ENCODE measurements around the gene SLC13A5. TPM values are rescaled to one million over a fixed set of nuclear protein-coding genes. Genes with fewer than 3 reads are reported as not detected.
A peak's percentile ranks its signal among the peaks of the same experiment; 100 is the strongest.

Gene SLC13A5
- total RNA-seq, 1 experiment from 2014 or later: 0.07 TPM

DNA sequence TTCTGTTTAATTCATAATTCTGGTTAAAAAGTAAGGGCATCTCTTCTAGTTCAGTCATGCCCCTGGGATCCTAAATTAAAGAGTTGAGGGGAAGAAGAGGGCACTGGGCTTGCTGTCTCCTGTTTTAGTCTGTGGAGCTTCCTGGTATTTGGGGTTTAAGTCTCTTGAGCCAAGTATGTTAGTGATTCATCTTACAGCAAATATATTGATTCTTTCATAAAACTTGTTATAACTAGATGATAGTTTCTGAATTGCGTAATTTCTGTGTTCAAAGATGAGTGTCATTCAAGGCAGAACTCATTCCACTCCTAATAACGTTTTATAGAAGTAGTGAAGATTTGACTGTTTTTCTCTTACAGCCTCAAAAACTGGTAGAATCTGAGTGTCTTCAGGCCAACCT is 70.6 kb downstream of the SLC13A5 start:
- peak overlapping the region; percentile 85 for H3K4me2 ChIP-seq (ENCODE audit: low read length)
- H3K4me3 ChIP-seq (replicated peaks in 1 of 2; ENCODE audit: low read depth in 1 of 2, low read length in 2 of 2): peak overlapping the region in 1 of 2 experiments; percentile 88; a peak in 1 of 4 replicates
- no TSS peak for BruUV-seq (replicated peaks)
- no peak overlapping the region for H2AFZ ChIP-seq (ENCODE audit: low read depth, low read length, poor library complexity, severe bottlenecking)
- H3K4me1 ChIP-seq (ENCODE audit: control insufficient read depth in 1 of 2, insufficient read depth in 2 of 2, low read length in 2 of 2): peaks cover 13 to 29% of the 10 kb centered on the region in 2 experiments; a peak in 3 of 4 replicates
- DNase-seq (ENCODE audit: low read depth, low spot score): no peak
- H3K9ac ChIP-seq (ENCODE audit: low read length): 0 out of 2 replicates have a peak overlapping the region, but pooled peaks have one; percentile 84
- POLR2A ChIA-PET: interaction anchor here (1.4 kb wide), 1 partner anchor 8 kb away, joined by 7 read pairs; the partner anchor contains the start of genes C17orf100 and MED31
- peaks cover 23 to 29% of the 10 kb centered on the region in 2 experiments for H3K36me3 ChIP-seq (ENCODE audit: control insufficient read depth in 1 of 2, insufficient read depth in 2 of 2, low read length in 2 of 2)
- no peaks in the 10 kb centered on the region for H3K9me2 ChIP-seq (ENCODE audit: insufficient read depth)
- H4K20me1 ChIP-seq (ENCODE audit: insufficient read depth): no peaks in the 10 kb centered on the region
- RAD21 ChIA-PET (ENCODE audit: low non-redundant PET in 1 of 2, low total read pairs in 2 of 2, uncharacterized antibody in 2 of 2, unreplicated experiment in 2 of 2): no interaction called here
- intact Hi-C loops (cut with micrococcal nuclease): loop anchor here (10.0 kb wide), 1 partner anchor 1058 kb away; the partner anchor contains the start of gene NLRP1
- H3K79me2 ChIP-seq (ENCODE audit: insufficient read depth, low read length): peaks cover 83% of the 10 kb centered on the region
- CTCF ChIA-PET: no interaction called here
- no peak for ATAC-seq
- no peaks in the 10 kb centered on the region for H3K9me3 ChIP-seq (ENCODE audit: control insufficient read depth in 1 of 2, insufficient read depth in 1 of 2, low read depth in 1 of 2, low read length in 2 of 2)
- H3K27ac ChIP-seq (ENCODE audit: low read depth, low read length): no peak overlapping the region
- no peak for TF ChIP-seq ELF1 (IDR thresholded peaks at IDR 0.05; ENCODE audit: borderline replicate concordance, low read depth)
- TF ChIP-seq EZH2phosphoT487 (IDR thresholded peaks at IDR 0.05; ENCODE audit: borderline replicate concordance): no peak
- TF ChIP-seq EGR1 (IDR thresholded peaks at IDR 0.05; ENCODE audit: low read depth): no peak
- TF ChIP-seq, protein P1, sequence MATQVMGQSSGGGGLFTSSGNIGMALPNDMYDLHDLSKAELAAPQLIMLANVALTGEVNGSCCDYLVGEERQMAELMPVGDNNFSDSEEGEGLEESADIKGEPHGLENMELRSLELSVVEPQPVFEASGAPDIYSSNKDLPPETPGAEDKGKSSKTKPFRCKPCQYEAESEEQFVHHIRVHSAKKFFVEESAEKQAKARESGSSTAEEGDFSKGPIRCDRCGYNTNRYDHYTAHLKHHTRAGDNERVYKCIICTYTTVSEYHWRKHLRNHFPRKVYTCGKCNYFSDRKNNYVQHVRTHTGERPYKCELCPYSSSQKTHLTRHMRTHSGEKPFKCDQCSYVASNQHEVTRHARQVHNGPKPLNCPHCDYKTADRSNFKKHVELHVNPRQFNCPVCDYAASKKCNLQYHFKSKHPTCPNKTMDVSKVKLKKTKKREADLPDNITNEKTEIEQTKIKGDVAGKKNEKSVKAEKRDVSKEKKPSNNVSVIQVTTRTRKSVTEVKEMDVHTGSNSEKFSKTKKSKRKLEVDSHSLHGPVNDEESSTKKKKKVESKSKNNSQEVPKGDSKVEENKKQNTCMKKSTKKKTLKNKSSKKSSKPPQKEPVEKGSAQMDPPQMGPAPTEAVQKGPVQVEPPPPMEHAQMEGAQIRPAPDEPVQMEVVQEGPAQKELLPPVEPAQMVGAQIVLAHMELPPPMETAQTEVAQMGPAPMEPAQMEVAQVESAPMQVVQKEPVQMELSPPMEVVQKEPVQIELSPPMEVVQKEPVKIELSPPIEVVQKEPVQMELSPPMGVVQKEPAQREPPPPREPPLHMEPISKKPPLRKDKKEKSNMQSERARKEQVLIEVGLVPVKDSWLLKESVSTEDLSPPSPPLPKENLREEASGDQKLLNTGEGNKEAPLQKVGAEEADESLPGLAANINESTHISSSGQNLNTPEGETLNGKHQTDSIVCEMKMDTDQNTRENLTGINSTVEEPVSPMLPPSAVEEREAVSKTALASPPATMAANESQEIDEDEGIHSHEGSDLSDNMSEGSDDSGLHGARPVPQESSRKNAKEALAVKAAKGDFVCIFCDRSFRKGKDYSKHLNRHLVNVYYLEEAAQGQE (IDR thresholded peaks at IDR 0.05; ENCODE audit: low read depth): no peak
- TF ChIP-seq, protein P2, sequence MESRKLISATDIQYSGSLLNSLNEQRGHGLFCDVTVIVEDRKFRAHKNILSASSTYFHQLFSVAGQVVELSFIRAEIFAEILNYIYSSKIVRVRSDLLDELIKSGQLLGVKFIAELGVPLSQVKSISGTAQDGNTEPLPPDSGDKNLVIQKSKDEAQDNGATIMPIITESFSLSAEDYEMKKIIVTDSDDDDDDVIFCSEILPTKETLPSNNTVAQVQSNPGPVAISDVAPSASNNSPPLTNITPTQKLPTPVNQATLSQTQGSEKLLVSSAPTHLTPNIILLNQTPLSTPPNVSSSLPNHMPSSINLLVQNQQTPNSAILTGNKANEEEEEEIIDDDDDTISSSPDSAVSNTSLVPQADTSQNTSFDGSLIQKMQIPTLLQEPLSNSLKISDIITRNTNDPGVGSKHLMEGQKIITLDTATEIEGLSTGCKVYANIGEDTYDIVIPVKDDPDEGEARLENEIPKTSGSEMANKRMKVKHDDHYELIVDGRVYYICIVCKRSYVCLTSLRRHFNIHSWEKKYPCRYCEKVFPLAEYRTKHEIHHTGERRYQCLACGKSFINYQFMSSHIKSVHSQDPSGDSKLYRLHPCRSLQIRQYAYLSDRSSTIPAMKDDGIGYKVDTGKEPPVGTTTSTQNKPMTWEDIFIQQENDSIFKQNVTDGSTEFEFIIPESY (IDR thresholded peaks at IDR 0.05; ENCODE audit: extremely low read depth, insufficient replicate concordance, low read length): no peak
- TF ChIP-seq POLR2AphosphoS5 (IDR thresholded peaks at IDR 0.05; ENCODE audit: low read depth, low read length): 0 out of 2 replicates have a peak, but pooled peaks have one; percentile 16
- no peak for TF ChIP-seq CBX3 (IDR thresholded peaks at IDR 0.05; ENCODE audit: low read depth)
- no peaks in the 10 kb centered on the region for H3K27me3 ChIP-seq (ENCODE audit: insufficient read depth, low read length)
